Effector memory CD8-positive, alpha-beta T cell (primary cell): ENCODE results near the gene CMSS1.

Experiments
- ATAC-seq: fragments of 150-1000 bp; cut with Tn5 transposase; replicated peaks from 2 replicates; pipeline ENCODE4 v1.10.0; 2021; ENCODE audit warnings: mild to moderate bottlenecking, moderate library complexity
- DNase-seq, 3 experiments: peaks; one replicate each; pipeline ENCODE4 v3.0.0; 2021
- H3K27ac Mint-ChIP-seq, 2 donors: one replicate each; pipeline ENCODE4 v1.8.0; 2022; ENCODE audit warnings: mild to moderate bottlenecking in 2 of 2, mixed read lengths in 2 of 2, moderate library complexity in 2 of 2
- H3K27me3 Mint-ChIP-seq, 2 donors: one replicate each; pipeline ENCODE4 v1.8.0; 2022; ENCODE audit warnings: mixed read lengths in 2 of 2
- H3K36me3 Mint-ChIP-seq: one replicate; pipeline ENCODE4 v1.8.0; 2022; ENCODE audit warnings: mild to moderate bottlenecking, moderate library complexity, mixed read lengths; ENCODE audit not compliant: insufficient read depth
- H3K4me1 Mint-ChIP-seq, 2 donors: one replicate each; pipeline ENCODE4 v1.8.0; 2022; ENCODE audit warnings: low read depth in 2 of 2, mixed read lengths in 2 of 2
- H3K4me3 Mint-ChIP-seq, 2 donors: one replicate each; pipeline ENCODE4 v1.8.0; 2022; ENCODE audit warnings: mild to moderate bottlenecking in 2 of 2, mixed read lengths in 2 of 2, moderate library complexity in 2 of 2
- H3K9me3 Mint-ChIP-seq, 2 donors: one replicate each; pipeline ENCODE4 v1.8.0; 2022; ENCODE audit warnings: mixed read lengths in 2 of 2

CMSS1 gene

GRCh38 chr3:99967796-99968195, 150.1 kb downstream of the CMSS1 start:
- Mint-ChIP-seq H3K27ac (no peak overlapping the region), H3K4me3 (no peak overlapping the region), H3K4me1 (peaks cover 0 to 6% of the 10 kb centered on the region in 2 donors), H3K36me3 (no peaks in the 10 kb centered on the region), H3K9me3 (no peaks in the 10 kb centered on the region), H3K27me3 (no peaks in the 10 kb centered on the region)
- ATAC-seq, result no peak
- DNase-seq, result no peak

GRCh38 chr3:99969136-99969535, 151.5 kb downstream of the CMSS1 start:
- H3K4me3 Mint-ChIP-seq, result no peak overlapping the region
- H3K27ac Mint-ChIP-seq, result no peak overlapping the region
- ATAC-seq, result no peak
- no peaks in the 10 kb centered on the region for H3K27me3 Mint-ChIP-seq
- H3K4me1 Mint-ChIP-seq, result peaks cover 0 to 6% of the 10 kb centered on the region in 2 donors
- H3K9me3 Mint-ChIP-seq, result no peaks in the 10 kb centered on the region
- no peaks in the 10 kb centered on the region for H3K36me3 Mint-ChIP-seq
- DNase-seq, result no peak

- no peak for DNase-seq
- H3K4me3 Mint-ChIP-seq, result no peak overlapping the region
- no peak overlapping the region for H3K27ac Mint-ChIP-seq
- peaks cover 0 to 6% of the 10 kb centered on the region in 2 donors for H3K4me1 Mint-ChIP-seq
- no peaks in the 10 kb centered on the region for H3K27me3 Mint-ChIP-seq
- H3K9me3 Mint-ChIP-seq, result no peaks in the 10 kb centered on the region
- ATAC-seq, result no peak
- H3K36me3 Mint-ChIP-seq, result no peaks in the 10 kb centered on the region
These were observed 152.5 kb downstream of the CMSS1 start for GRCh38 chr3:99970198-99970597.

GRCh38 chr3:99971761-99972160, 154.1 kb downstream of the CMSS1 start:
- Mint-ChIP-seq H3K27ac (no peak overlapping the region), H3K4me3 (no peak overlapping the region), H3K9me3 (peaks cover 0 to 1% of the 10 kb centered on the region in 2 donors), H3K4me1 (peaks cover 0 to 6% of the 10 kb centered on the region in 2 donors), H3K36me3 (no peaks in the 10 kb centered on the region), H3K27me3 (no peaks in the 10 kb centered on the region)
- ATAC-seq (no peak), DNase-seq (no peak)

- no peak overlapping the region for H3K4me3 Mint-ChIP-seq
- no peak for ATAC-seq
- no peak overlapping the region for H3K27ac Mint-ChIP-seq
- no peaks in the 10 kb centered on the region for H3K27me3 Mint-ChIP-seq
- peaks cover 0 to 6% of the 10 kb centered on the region in 2 donors for H3K9me3 Mint-ChIP-seq
- peaks cover 0 to 6% of the 10 kb centered on the region in 2 donors for H3K4me1 Mint-ChIP-seq
- DNase-seq, result no peak
- no peaks in the 10 kb centered on the region for H3K36me3 Mint-ChIP-seq
These were observed 154.9 kb downstream of the CMSS1 start for GRCh38 chr3:99972380-99973104.

- H3K36me3 Mint-ChIP-seq, result no peaks in the 10 kb centered on the region
- no peak overlapping the region for H3K4me3 Mint-ChIP-seq
- H3K9me3 Mint-ChIP-seq, result peaks cover 0 to 6% of the 10 kb centered on the region in 2 donors
- H3K27me3 Mint-ChIP-seq, result no peaks in the 10 kb centered on the region
- H3K27ac Mint-ChIP-seq, result no peak overlapping the region
- no peak for ATAC-seq
- DNase-seq, result no peak
- H3K4me1 Mint-ChIP-seq, result no peaks in the 10 kb centered on the region
These were observed 157.3 kb downstream of the CMSS1 start for GRCh38 chr3:99974989-99975388.

GRCh38 chr3:99976584-99976983, 158.9 kb downstream of the CMSS1 start:
- no peak overlapping the region for H3K27ac Mint-ChIP-seq
- no peaks in the 10 kb centered on the region for H3K36me3 Mint-ChIP-seq
- DNase-seq, result no peak
- H3K9me3 Mint-ChIP-seq, result peaks cover 0 to 6% of the 10 kb centered on the region in 2 donors
- no peaks in the 10 kb centered on the region for H3K27me3 Mint-ChIP-seq
- H3K4me1 Mint-ChIP-seq, result peaks cover 0 to 2% of the 10 kb centered on the region in 2 donors
- H3K4me3 Mint-ChIP-seq, result no peak overlapping the region
- no peak for ATAC-seq

GRCh38 chr3:99978221-99978620, 160.6 kb downstream of the CMSS1 start:
- DNase-seq (no peak), ATAC-seq (no peak)
- Mint-ChIP-seq H3K4me1 (peaks cover 0 to 2% of the 10 kb centered on the region in 2 donors), H3K36me3 (no peaks in the 10 kb centered on the region), H3K4me3 (no peak overlapping the region), H3K27me3 (no peaks in the 10 kb centered on the region), H3K27ac (peak overlapping the region in 1 of 2 donors; percentile 46), H3K9me3 (peaks cover 0 to 6% of the 10 kb centered on the region in 2 donors)

- DNase-seq (no peak), ATAC-seq (no peak)
- Mint-ChIP-seq H3K4me1 (peaks cover 0 to 2% of the 10 kb centered on the region in 2 donors), H3K36me3 (no peaks in the 10 kb centered on the region), H3K27ac (no peak overlapping the region), H3K9me3 (peaks cover 0 to 6% of the 10 kb centered on the region in 2 donors), H3K4me3 (no peak overlapping the region), H3K27me3 (no peaks in the 10 kb centered on the region)
These were observed 162.9 kb downstream of the CMSS1 start for GRCh38 chr3:99980606-99981005.

GRCh38 chr3:99981138-99981537, 163.5 kb downstream of the CMSS1 start:
- H3K9me3 Mint-ChIP-seq, result peaks cover 0 to 6% of the 10 kb centered on the region in 2 donors
- H3K27me3 Mint-ChIP-seq, result no peaks in the 10 kb centered on the region
- H3K4me1 Mint-ChIP-seq, result peaks cover 0 to 2% of the 10 kb centered on the region in 2 donors
- ATAC-seq (no peak), DNase-seq (no peak)
- H3K4me3 Mint-ChIP-seq, result no peak overlapping the region
- no peaks in the 10 kb centered on the region for H3K36me3 Mint-ChIP-seq
- no peak overlapping the region for H3K27ac Mint-ChIP-seq

- ATAC-seq (no peak), DNase-seq (no peak)
- H3K4me3 Mint-ChIP-seq, result no peak overlapping the region
- H3K27me3 Mint-ChIP-seq, result no peaks in the 10 kb centered on the region
- no peak overlapping the region for H3K27ac Mint-ChIP-seq
- H3K9me3 Mint-ChIP-seq, result no peaks in the 10 kb centered on the region
- no peaks in the 10 kb centered on the region for H3K36me3 Mint-ChIP-seq
- H3K4me1 Mint-ChIP-seq, result peaks cover 0 to 2% of the 10 kb centered on the region in 2 donors
These were observed 165.0 kb downstream of the CMSS1 start for GRCh38 chr3:99982650-99983049.

GRCh38 chr3:99984139-99984538, 166.5 kb downstream of the CMSS1 start:
- H3K4me1 Mint-ChIP-seq, result peaks cover 0 to 2% of the 10 kb centered on the region in 2 donors
- DNase-seq, result no peak
- no peaks in the 10 kb centered on the region for H3K9me3 Mint-ChIP-seq
- no peaks in the 10 kb centered on the region for H3K27me3 Mint-ChIP-seq
- no peak for ATAC-seq
- H3K27ac Mint-ChIP-seq, result no peak overlapping the region
- H3K36me3 Mint-ChIP-seq, result no peaks in the 10 kb centered on the region
- no peak overlapping the region for H3K4me3 Mint-ChIP-seq

GRCh38 chr3:99984668-99985067, 167.0 kb downstream of the CMSS1 start:
- Mint-ChIP-seq H3K4me3 (no peak overlapping the region), H3K4me1 (peaks cover 0 to 2% of the 10 kb centered on the region in 2 donors), H3K27me3 (no peaks in the 10 kb centered on the region), H3K27ac (no peak overlapping the region), H3K36me3 (no peaks in the 10 kb centered on the region), H3K9me3 (no peaks in the 10 kb centered on the region)
- DNase-seq (no peak), ATAC-seq (no peak)

GRCh38 chr3:99990179-99990578, 172.5 kb downstream of the CMSS1 start:
- no peaks in the 10 kb centered on the region for H3K27me3 Mint-ChIP-seq
- H3K27ac Mint-ChIP-seq, result no peak overlapping the region
- H3K4me1 Mint-ChIP-seq, result no peaks in the 10 kb centered on the region
- ATAC-seq, result no peak
- H3K36me3 Mint-ChIP-seq, result no peaks in the 10 kb centered on the region
- H3K9me3 Mint-ChIP-seq, result peaks cover 3 to 9% of the 10 kb centered on the region in 2 donors
- DNase-seq, result no peak
- no peak overlapping the region for H3K4me3 Mint-ChIP-seq
